ENCODE data around the gene SPACA4.

DNA sequence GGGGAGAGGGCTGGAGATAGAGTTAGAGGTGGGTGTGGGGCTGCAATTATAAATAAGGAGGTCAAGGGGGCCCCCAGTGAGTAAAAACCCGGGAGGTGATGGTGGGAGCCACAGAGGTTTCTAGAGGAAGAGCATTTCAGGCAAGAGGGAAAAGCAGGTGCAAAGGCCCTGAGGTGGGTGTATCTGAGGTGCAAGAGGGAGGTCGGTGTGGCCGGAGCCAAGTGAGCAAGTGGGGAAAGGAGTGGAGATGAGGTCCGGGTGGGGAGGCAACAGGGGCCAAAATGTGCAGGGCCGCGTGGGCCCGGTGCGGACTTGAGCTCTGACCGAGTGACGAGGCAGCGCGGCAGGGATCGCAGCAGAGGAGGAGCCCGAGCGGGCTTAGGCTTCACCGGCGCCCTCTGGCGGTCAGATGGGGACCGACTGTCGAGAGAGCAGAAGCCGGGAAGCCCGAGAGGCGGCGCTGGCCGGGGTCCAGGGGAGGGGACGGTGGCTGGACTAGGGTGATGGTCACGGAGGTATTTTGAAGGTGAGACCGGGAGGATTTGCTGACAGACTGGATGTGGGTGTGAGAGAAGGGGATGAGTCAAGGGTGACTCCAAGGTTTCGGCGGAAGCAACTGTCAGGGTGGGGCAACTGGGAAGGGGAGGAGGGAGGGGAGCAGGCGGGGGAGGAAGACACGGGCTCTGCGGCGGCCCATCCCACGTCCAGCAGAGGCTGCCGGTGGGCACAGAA lies 17.7 kb upstream of the SPACA4 start:
- TF ChIP-seq HNF4G (IDR thresholded peaks at IDR 0.05) = no peak
- TF ChIP-seq CTCF (IDR thresholded peaks at IDR 0.05; ENCODE audit: low read depth, low read length, missing input control) = peak; percentile 79
- TF ChIP-seq ATF3 (IDR thresholded peaks at IDR 0.05) = no peak
- no peak for TF ChIP-seq FOXA1 (IDR thresholded peaks at IDR 0.05)
- TF ChIP-seq, protein P1, sequence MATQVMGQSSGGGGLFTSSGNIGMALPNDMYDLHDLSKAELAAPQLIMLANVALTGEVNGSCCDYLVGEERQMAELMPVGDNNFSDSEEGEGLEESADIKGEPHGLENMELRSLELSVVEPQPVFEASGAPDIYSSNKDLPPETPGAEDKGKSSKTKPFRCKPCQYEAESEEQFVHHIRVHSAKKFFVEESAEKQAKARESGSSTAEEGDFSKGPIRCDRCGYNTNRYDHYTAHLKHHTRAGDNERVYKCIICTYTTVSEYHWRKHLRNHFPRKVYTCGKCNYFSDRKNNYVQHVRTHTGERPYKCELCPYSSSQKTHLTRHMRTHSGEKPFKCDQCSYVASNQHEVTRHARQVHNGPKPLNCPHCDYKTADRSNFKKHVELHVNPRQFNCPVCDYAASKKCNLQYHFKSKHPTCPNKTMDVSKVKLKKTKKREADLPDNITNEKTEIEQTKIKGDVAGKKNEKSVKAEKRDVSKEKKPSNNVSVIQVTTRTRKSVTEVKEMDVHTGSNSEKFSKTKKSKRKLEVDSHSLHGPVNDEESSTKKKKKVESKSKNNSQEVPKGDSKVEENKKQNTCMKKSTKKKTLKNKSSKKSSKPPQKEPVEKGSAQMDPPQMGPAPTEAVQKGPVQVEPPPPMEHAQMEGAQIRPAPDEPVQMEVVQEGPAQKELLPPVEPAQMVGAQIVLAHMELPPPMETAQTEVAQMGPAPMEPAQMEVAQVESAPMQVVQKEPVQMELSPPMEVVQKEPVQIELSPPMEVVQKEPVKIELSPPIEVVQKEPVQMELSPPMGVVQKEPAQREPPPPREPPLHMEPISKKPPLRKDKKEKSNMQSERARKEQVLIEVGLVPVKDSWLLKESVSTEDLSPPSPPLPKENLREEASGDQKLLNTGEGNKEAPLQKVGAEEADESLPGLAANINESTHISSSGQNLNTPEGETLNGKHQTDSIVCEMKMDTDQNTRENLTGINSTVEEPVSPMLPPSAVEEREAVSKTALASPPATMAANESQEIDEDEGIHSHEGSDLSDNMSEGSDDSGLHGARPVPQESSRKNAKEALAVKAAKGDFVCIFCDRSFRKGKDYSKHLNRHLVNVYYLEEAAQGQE (IDR thresholded peaks at IDR 0.05) = no peak
- no peak for TF ChIP-seq SP1 (IDR thresholded peaks at IDR 0.05)
- no peak for TF ChIP-seq FOXA2 (IDR thresholded peaks at IDR 0.05)

All from liver (tissue), 3 donors.